Subcutaneous adipose tissue (tissue), 4 donors: ENCODE measurements around the gene STX3. TPM values are rescaled to one million over a fixed set of nuclear protein-coding genes. Genes with fewer than 3 reads are reported as not detected.

Source experiments
- CTCF ChIP-seq: fragments of 450-650 bp; IDR thresholded peaks from one replicate; pipeline ENCODE4 v1.5.1; 2016; ENCODE audit warnings: low read depth, mild to moderate bottlenecking, control low read depth, antibody characterized with exemption, moderate library complexity
- total RNA-seq, 4 donors: library from RNA; depleted of rRNA; stranded (reverse); fragments of >200 nt; gene quantifications; one replicate each; pipeline ENCODE4 v1.1.0, GENCODE V29; 2016

STX3 gene
- total RNA-seq, 4 donors from 2014 or later, result 16.8 to 39.6 (median 26.9) TPM

DNA sequence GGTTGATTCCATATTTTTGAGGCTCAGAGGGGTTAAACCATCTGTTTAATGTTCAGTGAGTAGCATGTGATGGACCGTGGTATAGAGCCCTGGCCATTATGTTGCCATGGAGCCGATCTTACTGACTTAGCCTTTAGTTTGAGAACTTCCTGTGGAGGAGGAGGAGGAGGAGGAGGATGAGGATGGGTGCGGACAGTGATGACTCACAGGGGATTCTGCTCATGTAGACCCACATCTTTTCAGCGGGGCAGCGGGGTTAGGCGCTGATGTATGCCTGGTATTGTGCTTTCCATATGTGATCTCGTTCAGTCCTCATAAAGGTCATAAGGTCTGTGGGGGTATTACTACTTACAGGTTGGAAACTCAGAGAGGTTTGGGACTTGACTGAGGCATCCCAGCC is 13.9 kb downstream of the STX3 start:
- TF ChIP-seq CTCF, result no peak

GRCh38 chr11:59769828-59770227 is 14.7 kb downstream of the STX3 start:
- TF ChIP-seq CTCF, result no peak

DNA sequence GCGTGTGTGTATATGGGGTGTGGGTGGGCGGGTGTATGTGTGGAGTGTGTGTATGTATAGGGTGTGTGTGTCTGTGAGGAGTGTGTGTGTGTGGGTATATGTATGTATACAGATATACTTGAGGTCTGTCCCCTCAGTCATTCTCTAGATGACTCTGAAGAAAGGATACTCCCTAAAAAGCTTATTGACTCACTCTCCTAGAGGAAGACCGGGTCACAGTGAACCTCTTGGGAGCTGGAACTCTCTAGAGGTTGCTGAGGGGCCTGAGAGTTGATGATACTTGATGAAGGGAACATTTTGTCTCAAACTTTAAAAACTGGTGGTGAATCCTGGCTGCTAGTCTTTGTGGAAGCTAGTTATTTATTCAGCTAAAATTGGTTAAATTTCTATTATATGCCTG is 15.1 kb downstream of the STX3 start:
- TF ChIP-seq CTCF, result no peak

- no peak for TF ChIP-seq CTCF
Observed at GRCh38 chr11:59770869-59771268, 15.7 kb downstream of the STX3 start.

GRCh38 chr11:59771605-59772004 is 16.4 kb downstream of the STX3 start:
- no peak for TF ChIP-seq CTCF

- no peak for TF ChIP-seq CTCF
Observed at GRCh38 chr11:59773083-59773440, 17.9 kb downstream of the STX3 start.

GRCh38 chr11:59776210-59777066 is 21.3 kb downstream of the STX3 start:
- no peak for TF ChIP-seq CTCF
